ENCODE measurements around the gene ARID5B. TPM values are rescaled to one million over a fixed set of nuclear protein-coding genes. Genes with fewer than 3 reads are reported as not detected.

The ARID5B gene
- total and polyA plus RNA-seq, 2 donors (not counting 3 experiments of a cell fraction or from before 2014, with no cell fraction given) = 5.6 to 8.9 TPM

- TF ChIP-seq FOS (IDR thresholded peaks at IDR 0.05; ENCODE audit: borderline replicate concordance, insufficient read depth, low read length) (no peak), JUN (IDR thresholded peaks at IDR 0.05; ENCODE audit: borderline replicate concordance, insufficient read depth, insufficient read length, low read depth) (no peak), POLR2AphosphoS5 (IDR thresholded peaks at IDR 0.05; ENCODE audit: insufficient read depth, low read depth, low read length) (no peak), POLR2A (IDR thresholded peaks at IDR 0.05; ENCODE audit: low read depth, low read length) (no peak), GATA2 (IDR thresholded peaks at IDR 0.05; ENCODE audit: insufficient read depth, insufficient read length, low read depth, low read length) (no peak), MYC (IDR thresholded peaks at IDR 0.05; ENCODE audit: low read depth, low read length) (no peak), MAX (IDR thresholded peaks at IDR 0.05; ENCODE audit: insufficient read depth, insufficient read length) (no peak), EZH2 (IDR thresholded peaks at IDR 0.05; ENCODE audit: borderline replicate concordance, low read depth, low read length, severe bottlenecking) (no peak)
- TF ChIP-seq, protein P1, sequence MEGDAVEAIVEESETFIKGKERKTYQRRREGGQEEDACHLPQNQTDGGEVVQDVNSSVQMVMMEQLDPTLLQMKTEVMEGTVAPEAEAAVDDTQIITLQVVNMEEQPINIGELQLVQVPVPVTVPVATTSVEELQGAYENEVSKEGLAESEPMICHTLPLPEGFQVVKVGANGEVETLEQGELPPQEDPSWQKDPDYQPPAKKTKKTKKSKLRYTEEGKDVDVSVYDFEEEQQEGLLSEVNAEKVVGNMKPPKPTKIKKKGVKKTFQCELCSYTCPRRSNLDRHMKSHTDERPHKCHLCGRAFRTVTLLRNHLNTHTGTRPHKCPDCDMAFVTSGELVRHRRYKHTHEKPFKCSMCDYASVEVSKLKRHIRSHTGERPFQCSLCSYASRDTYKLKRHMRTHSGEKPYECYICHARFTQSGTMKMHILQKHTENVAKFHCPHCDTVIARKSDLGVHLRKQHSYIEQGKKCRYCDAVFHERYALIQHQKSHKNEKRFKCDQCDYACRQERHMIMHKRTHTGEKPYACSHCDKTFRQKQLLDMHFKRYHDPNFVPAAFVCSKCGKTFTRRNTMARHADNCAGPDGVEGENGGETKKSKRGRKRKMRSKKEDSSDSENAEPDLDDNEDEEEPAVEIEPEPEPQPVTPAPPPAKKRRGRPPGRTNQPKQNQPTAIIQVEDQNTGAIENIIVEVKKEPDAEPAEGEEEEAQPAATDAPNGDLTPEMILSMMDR (IDR thresholded peaks at IDR 0.05; ENCODE audit: extremely low read depth in 1 of 2, insufficient read depth in 1 of 2, low read depth in 1 of 2, low read length in 2 of 2) = no peak
- Histone ChIP-seq H3K4me1 (ENCODE audit: control insufficient read depth, extremely low read depth, insufficient read depth, low read length) (peaks cover 24% of the 10 kb centered on the region), H3K27me3 (ENCODE audit: control insufficient read depth in 2 of 2, insufficient read depth in 2 of 2, low read length in 2 of 2) (no peaks in the 10 kb centered on the region), H4K20me1 (replicated peaks; ENCODE audit: control insufficient read depth, extremely low read depth, insufficient read depth, low read length) (no peaks in the 10 kb centered on the region), H3K27ac (ENCODE audit: insufficient read depth, low read depth, low read length) (no peak overlapping the region), H3K4me3 (replicated peaks in 1 of 3; ENCODE audit: insufficient read depth in 1 of 3, low read depth in 1 of 3, low read length in 3 of 3) (no peak overlapping the region), H3K4me2 (ENCODE audit: insufficient read depth, low read length) (no peak overlapping the region), H3K36me3 (ENCODE audit: control insufficient read depth in 2 of 2, extremely low read depth in 1 of 2, insufficient read depth in 2 of 2, low read length in 2 of 2) (peaks cover 4 to 10% of the 10 kb centered on the region in 2 experiments), H3K9me3 (replicated peaks; ENCODE audit: control insufficient read depth, insufficient read depth, low read length) (no peaks in the 10 kb centered on the region), H2AFZ (ENCODE audit: low read depth, low read length) (no peak overlapping the region), H3K9me1 (replicated peaks; ENCODE audit: control insufficient read depth, extremely low read depth, insufficient read depth, low read length) (no peaks in the 10 kb centered on the region), H3K79me2 (ENCODE audit: control insufficient read depth, insufficient read depth, low read length) (no peaks in the 10 kb centered on the region), H3K9ac (replicated peaks; ENCODE audit: extremely low read depth, insufficient read depth, low read length) (no peak overlapping the region)
- intact Hi-C loops (cut with micrococcal nuclease) (no loop called here), dilution Hi-C loops (cut with MboI; ENCODE audit: extremely low pct_ligation_motif_present, low sequenced_read_pairs) (no loop called here)
- no TSS peak for BruUV-seq (replicated peaks)
- FAIRE-seq (no peak), DNase-seq (ENCODE audit: low read depth, low spot score) (no peak)
- CTCF ChIA-PET = interaction anchor here (1.5 to 3.1 kb wide), 2 partner anchors 9 to 28 kb away, joined by 4 to 9 read pairs; no protein-coding TSS in a partner anchor
- POLR2A ChIA-PET = no interaction called here
These were observed 153.3 kb downstream of the ARID5B start for GRCh38 chr10:62054830-62055229.

Measured in endothelial cell of umbilical vein (primary cell).